HEK293 (cell line): ENCODE measurements around the gene HOXB9.

Source experiments
- BCL11A ChIP-seq: fragments of 450-650 bp; formaldehyde crosslinking; IDR thresholded peaks from 2 replicates; pipeline ENCODE4 v1.5.1; 2016; ENCODE audit warnings: low read depth, missing biosample characterization, missing genetic modification characterization
- KLF1 ChIP-seq: fragments of 450-650 bp; formaldehyde crosslinking; IDR thresholded peaks from 2 replicates; pipeline ENCODE4 v1.5.1; 2016; ENCODE audit warnings: missing biosample characterization, missing genetic modification characterization
- KLF16 ChIP-seq: fragments of 450-650 bp; formaldehyde crosslinking; IDR thresholded peaks from 2 replicates; pipeline ENCODE4 v1.5.1; 2017; ENCODE audit warnings: missing biosample characterization, missing genetic modification characterization
- MEIS1 ChIP-seq: sonication (generic); formaldehyde crosslinking; IDR thresholded peaks from 2 replicates; pipeline ENCODE4 v1.8.1; 2022; ENCODE audit warnings: missing genetic modification reagents, mild to moderate bottlenecking, borderline replicate concordance
- MYNN ChIP-seq: fragments of 450-650 bp; formaldehyde crosslinking; IDR thresholded peaks from 2 replicates; pipeline ENCODE4 v1.5.1; 2016; ENCODE audit warnings: missing biosample characterization, missing genetic modification characterization, borderline replicate concordance
- RBAK ChIP-seq: fragments of 450-650 bp; formaldehyde crosslinking; IDR thresholded peaks from 2 replicates; pipeline ENCODE4 v1.5.1; 2016; ENCODE audit warnings: missing biosample characterization, missing genetic modification characterization
- SCRT2 ChIP-seq: fragments of 450-650 bp; formaldehyde crosslinking; IDR thresholded peaks from 2 replicates; pipeline ENCODE4 v1.5.1; 2016; ENCODE audit warnings: missing biosample characterization, missing genetic modification characterization
- SETDB1 ChIP-seq: IDR thresholded peaks from one replicate; pipeline ENCODE4 v1.6.1; 2017; ENCODE audit warnings: mild to moderate bottlenecking, low read length, moderate library complexity, mixed read lengths; ENCODE audit not compliant: insufficient read length
- TCF7L2 ChIP-seq: IDR thresholded peaks from 2 replicates; pipeline ENCODE4 v1.6.1; 2011; ENCODE audit warnings: low read depth, mild to moderate bottlenecking, inconsistent platforms, low read length, moderate library complexity, borderline replicate concordance
- ZBTB1 ChIP-seq: fragments of 450-650 bp; formaldehyde crosslinking; IDR thresholded peaks from 2 replicates; pipeline ENCODE4 v1.5.1; 2016; ENCODE audit warnings: missing biosample characterization, missing genetic modification characterization
- ZBTB21 ChIP-seq: fragments of 450-650 bp; formaldehyde crosslinking; IDR thresholded peaks from 2 replicates; pipeline ENCODE4 v1.5.1; 2017; ENCODE audit warnings: missing biosample characterization, missing genetic modification characterization
- ZBTB7A ChIP-seq: fragments of 450-650 bp; formaldehyde crosslinking; IDR thresholded peaks from 2 replicates; pipeline ENCODE4 v1.5.1; 2016; ENCODE audit warnings: low read depth, missing biosample characterization, missing genetic modification characterization
- ZBTB8A ChIP-seq: fragments of 450-650 bp; formaldehyde crosslinking; IDR thresholded peaks from 2 replicates; pipeline ENCODE4 v1.5.1; 2016; ENCODE audit warnings: missing biosample characterization, missing genetic modification characterization
- ZEB2 ChIP-seq: fragments of 450-650 bp; formaldehyde crosslinking; IDR thresholded peaks from 2 replicates; pipeline ENCODE4 v1.5.1; 2016; ENCODE audit warnings: missing biosample characterization, missing genetic modification characterization
- ZNF157 ChIP-seq: fragments of 450-650 bp; formaldehyde crosslinking; IDR thresholded peaks from 2 replicates; pipeline ENCODE4 v1.5.1; 2016; ENCODE audit warnings: missing biosample characterization, missing genetic modification characterization
- ZNF174 ChIP-seq: fragments of 450-650 bp; formaldehyde crosslinking; IDR thresholded peaks from 2 replicates; pipeline ENCODE4 v1.5.0; 2017; ENCODE audit warnings: missing biosample characterization, mild to moderate bottlenecking, missing genetic modification characterization
- ZNF175 ChIP-seq: fragments of 450-650 bp; formaldehyde crosslinking; IDR thresholded peaks from 2 replicates; pipeline ENCODE4 v1.5.1; 2016; ENCODE audit warnings: missing biosample characterization, missing genetic modification characterization
- ZNF221 ChIP-seq: fragments of 450-650 bp; formaldehyde crosslinking; IDR thresholded peaks from 2 replicates; pipeline ENCODE4 v1.5.1; 2017; ENCODE audit warnings: missing biosample characterization, missing genetic modification characterization, borderline replicate concordance
- ZNF24 ChIP-seq: fragments of 450-650 bp; formaldehyde crosslinking; IDR thresholded peaks from 2 replicates; pipeline ENCODE4 v1.5.1; 2016; ENCODE audit warnings: missing biosample characterization, missing genetic modification characterization
- ZNF302 ChIP-seq: fragments of 450-650 bp; formaldehyde crosslinking; IDR thresholded peaks from 2 replicates; pipeline ENCODE4 v1.5.1; 2016; ENCODE audit warnings: missing biosample characterization, missing genetic modification characterization, low read depth
- ZNF341 ChIP-seq: fragments of 450-650 bp; formaldehyde crosslinking; IDR thresholded peaks from 2 replicates; pipeline ENCODE4; 2016; ENCODE audit warnings: low read depth, missing biosample characterization, missing genetic modification characterization
- ZNF391 ChIP-seq: fragments of 450-650 bp; formaldehyde crosslinking; IDR thresholded peaks from 2 replicates; pipeline ENCODE4 v1.5.1; 2016; ENCODE audit warnings: low read depth, missing biosample characterization, missing genetic modification characterization, borderline replicate concordance
- ZNF416 ChIP-seq: fragments of 450-650 bp; formaldehyde crosslinking; IDR thresholded peaks from 2 replicates; pipeline ENCODE4 v1.5.1; 2016; ENCODE audit warnings: missing biosample characterization, missing genetic modification characterization
- ZNF521 ChIP-seq: fragments of 450-650 bp; formaldehyde crosslinking; IDR thresholded peaks from 2 replicates; pipeline ENCODE4 v1.5.1; 2017; ENCODE audit warnings: missing biosample characterization, mild to moderate bottlenecking, missing genetic modification characterization
- ZNF544 ChIP-seq: fragments of 450-650 bp; formaldehyde crosslinking; IDR thresholded peaks from 2 replicates; pipeline ENCODE4 v1.5.0; 2017; ENCODE audit warnings: missing biosample characterization, missing genetic modification characterization
- ZNF571 ChIP-seq: fragments of 450-650 bp; formaldehyde crosslinking; IDR thresholded peaks from 2 replicates; pipeline ENCODE4 v1.5.0; 2017; ENCODE audit warnings: missing biosample characterization, missing genetic modification characterization
- ZNF621 ChIP-seq: fragments of 450-650 bp; formaldehyde crosslinking; IDR thresholded peaks from 2 replicates; pipeline ENCODE4 v1.5.1; 2017; ENCODE audit warnings: missing biosample characterization, missing genetic modification characterization
- ZNF623 ChIP-seq: fragments of 450-650 bp; formaldehyde crosslinking; IDR thresholded peaks from 2 replicates; pipeline ENCODE4 v1.5.1; 2016; ENCODE audit warnings: missing biosample characterization, missing genetic modification characterization
- ZNF792 ChIP-seq: fragments of 450-650 bp; formaldehyde crosslinking; IDR thresholded peaks from 2 replicates; pipeline ENCODE4 v1.5.1; 2016; ENCODE audit warnings: missing biosample characterization, missing genetic modification characterization
- TF ChIP-seq, protein P1 (sequence below): fragments of 450-650 bp; formaldehyde crosslinking; IDR thresholded peaks from 2 replicates; pipeline ENCODE4 v1.5.1; 2017; ENCODE audit warnings: missing biosample characterization, missing genetic modification characterization
- TF ChIP-seq, protein P2 (sequence below): fragments of 450-650 bp; formaldehyde crosslinking; IDR thresholded peaks from 2 replicates; pipeline ENCODE4 v1.5.1; 2016; ENCODE audit warnings: missing biosample characterization, missing genetic modification characterization
- TF ChIP-seq, protein P3 (sequence below): fragments of 450-650 bp; formaldehyde crosslinking; IDR thresholded peaks from 2 replicates; pipeline ENCODE4 v1.5.1; 2016; ENCODE audit warnings: missing biosample characterization, missing genetic modification characterization
- TF ChIP-seq, protein P4 (sequence below): fragments of 450-650 bp; IDR thresholded peaks from 2 replicates; pipeline ENCODE4 v1.5.1; 2018; ENCODE audit warnings: missing biosample characterization, mild to moderate bottlenecking, missing genetic modification characterization
- TF ChIP-seq, protein P5 (sequence below): fragments of 450-650 bp; formaldehyde crosslinking; IDR thresholded peaks from 2 replicates; pipeline ENCODE4 v1.5.1; 2016; ENCODE audit warnings: missing biosample characterization, missing genetic modification characterization

The HOXB9 gene

DNA sequence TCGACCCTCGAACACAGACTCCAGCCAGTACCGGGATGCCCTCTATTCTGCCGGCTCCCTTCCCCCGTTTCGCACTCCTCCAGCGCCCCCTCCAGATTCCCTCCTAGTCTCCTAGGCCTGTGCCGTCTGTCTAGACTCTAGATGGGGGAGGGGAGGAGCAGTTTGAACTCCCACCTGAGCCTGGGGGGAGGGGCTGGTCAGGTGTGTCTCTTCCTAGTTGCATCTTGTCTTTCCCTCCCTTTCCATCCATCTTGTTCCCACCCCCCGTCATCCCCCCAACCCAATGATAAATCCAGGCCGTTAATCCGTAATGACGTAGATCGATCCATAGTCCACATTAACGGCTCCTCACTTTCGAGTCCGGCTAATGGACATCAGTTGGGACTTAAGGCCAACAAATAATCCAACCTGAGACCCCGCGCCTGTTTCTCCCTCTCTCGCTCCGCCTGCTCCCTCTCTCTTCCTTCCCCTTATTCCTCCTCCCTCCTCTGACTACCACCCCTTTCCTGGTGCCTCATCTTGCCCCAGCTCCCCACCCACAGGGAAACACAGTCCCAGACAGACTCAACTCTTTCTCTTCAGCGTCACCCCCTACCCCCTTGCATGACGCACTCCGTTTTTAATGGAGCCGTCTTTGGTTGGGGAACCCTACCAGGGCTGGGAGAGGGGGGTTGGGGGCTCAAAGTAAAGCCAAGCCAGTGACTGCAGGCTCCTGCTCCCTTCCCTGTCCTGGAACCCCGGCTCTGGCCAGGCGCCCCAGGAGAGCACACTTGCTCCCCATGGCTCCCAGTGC, 29.2 kb downstream of the HOXB9 start (continued):
- no peak for TF ChIP-seq ZNF544 (tag by site-specific recombination)
- no peak for TF ChIP-seq ZNF792 (tag by site-specific recombination)
- TF ChIP-seq ZNF174 = no peak
- no peak for TF ChIP-seq ZNF157 (tag by site-specific recombination)
- TF ChIP-seq ZBTB7A (tag by site-specific recombination) = peak; percentile 69
- TF ChIP-seq, protein P1, sequence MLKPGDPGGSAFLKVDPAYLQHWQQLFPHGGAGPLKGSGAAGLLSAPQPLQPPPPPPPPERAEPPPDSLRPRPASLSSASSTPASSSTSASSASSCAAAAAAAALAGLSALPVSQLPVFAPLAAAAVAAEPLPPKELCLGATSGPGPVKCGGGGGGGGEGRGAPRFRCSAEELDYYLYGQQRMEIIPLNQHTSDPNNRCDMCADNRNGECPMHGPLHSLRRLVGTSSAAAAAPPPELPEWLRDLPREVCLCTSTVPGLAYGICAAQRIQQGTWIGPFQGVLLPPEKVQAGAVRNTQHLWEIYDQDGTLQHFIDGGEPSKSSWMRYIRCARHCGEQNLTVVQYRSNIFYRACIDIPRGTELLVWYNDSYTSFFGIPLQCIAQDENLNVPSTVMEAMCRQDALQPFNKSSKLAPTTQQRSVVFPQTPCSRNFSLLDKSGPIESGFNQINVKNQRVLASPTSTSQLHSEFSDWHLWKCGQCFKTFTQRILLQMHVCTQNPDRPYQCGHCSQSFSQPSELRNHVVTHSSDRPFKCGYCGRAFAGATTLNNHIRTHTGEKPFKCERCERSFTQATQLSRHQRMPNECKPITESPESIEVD (tag by site-specific recombination) = no peak
- no peak for TF ChIP-seq ZNF521
- TF ChIP-seq TCF7L2 = no peak
- TF ChIP-seq, protein P2, sequence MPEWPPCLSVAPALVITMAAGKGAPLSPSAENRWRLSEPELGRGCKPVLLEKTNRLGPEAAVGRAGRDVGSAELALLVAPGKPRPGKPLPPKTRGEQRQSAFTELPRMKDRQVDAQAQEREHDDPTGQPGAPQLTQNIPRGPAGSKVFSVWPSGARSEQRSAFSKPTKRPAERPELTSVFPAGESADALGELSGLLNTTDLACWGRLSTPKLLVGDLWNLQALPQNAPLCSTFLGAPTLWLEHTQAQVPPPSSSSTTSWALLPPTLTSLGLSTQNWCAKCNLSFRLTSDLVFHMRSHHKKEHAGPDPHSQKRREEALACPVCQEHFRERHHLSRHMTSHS (tag by site-specific recombination) = no peak
- no peak for TF ChIP-seq SETDB1
- TF ChIP-seq, protein P3, sequence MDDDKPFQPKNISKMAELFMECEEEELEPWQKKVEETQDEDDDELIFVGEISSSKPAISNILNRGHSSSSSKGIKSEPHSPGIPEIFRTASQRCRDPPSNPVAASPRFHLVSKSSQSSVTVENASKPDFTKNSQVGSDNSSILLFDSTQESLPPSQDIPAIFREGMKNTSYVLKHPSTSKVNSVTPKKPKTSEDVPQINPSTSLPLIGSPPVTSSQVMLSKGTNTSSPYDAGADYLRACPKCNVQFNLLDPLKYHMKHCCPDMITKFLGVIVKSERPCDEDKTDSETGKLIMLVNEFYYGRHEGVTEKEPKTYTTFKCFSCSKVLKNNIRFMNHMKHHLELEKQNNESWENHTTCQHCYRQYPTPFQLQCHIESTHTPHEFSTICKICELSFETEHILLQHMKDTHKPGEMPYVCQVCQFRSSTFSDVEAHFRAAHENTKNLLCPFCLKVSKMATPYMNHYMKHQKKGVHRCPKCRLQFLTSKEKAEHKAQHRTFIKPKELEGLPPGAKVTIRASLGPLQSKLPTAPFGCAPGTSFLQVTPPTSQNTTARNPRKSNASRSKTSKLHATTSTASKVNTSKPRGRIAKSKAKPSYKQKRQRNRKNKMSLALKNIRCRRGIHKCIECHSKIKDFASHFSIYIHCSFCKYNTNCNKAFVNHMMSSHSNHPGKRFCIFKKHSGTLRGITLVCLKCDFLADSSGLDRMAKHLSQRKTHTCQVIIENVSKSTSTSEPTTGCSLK = no peak
- TF ChIP-seq ZNF175 (tag by site-specific recombination) = no peak
- no peak for TF ChIP-seq ZNF24 (tag by site-specific recombination)
- peak; percentile 57; the same call in 1 of the 2 replicates for TF ChIP-seq ZBTB1 (tag by site-specific recombination)
- peak; percentile 82 for TF ChIP-seq ZNF341 (tag by site-specific recombination)
- TF ChIP-seq ZBTB21 = peak; percentile 91
- TF ChIP-seq RBAK (tag by site-specific recombination) = no peak
- TF ChIP-seq ZNF621 (tag by site-specific recombination) = no peak
- no peak for TF ChIP-seq KLF1 (tag by site-specific recombination)
- TF ChIP-seq, protein P4, sequence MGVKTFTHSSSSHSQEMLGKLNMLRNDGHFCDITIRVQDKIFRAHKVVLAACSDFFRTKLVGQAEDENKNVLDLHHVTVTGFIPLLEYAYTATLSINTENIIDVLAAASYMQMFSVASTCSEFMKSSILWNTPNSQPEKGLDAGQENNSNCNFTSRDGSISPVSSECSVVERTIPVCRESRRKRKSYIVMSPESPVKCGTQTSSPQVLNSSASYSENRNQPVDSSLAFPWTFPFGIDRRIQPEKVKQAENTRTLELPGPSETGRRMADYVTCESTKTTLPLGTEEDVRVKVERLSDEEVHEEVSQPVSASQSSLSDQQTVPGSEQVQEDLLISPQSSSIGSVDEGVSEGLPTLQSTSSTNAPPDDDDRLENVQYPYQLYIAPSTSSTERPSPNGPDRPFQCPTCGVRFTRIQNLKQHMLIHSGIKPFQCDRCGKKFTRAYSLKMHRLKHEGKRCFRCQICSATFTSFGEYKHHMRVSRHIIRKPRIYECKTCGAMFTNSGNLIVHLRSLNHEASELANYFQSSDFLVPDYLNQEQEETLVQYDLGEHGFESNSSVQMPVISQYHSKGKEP (tag by site-specific recombination) = no peak
- TF ChIP-seq SCRT2 = peak; percentile 20
- no peak for TF ChIP-seq ZNF391 (tag by site-specific recombination)
- TF ChIP-seq ZNF571 (tag by site-specific recombination) = no peak
- no peak for TF ChIP-seq ZNF302 (tag by site-specific recombination)
- no peak for TF ChIP-seq MEIS1 (CRISPR knock-in tag)
- TF ChIP-seq, protein P5, sequence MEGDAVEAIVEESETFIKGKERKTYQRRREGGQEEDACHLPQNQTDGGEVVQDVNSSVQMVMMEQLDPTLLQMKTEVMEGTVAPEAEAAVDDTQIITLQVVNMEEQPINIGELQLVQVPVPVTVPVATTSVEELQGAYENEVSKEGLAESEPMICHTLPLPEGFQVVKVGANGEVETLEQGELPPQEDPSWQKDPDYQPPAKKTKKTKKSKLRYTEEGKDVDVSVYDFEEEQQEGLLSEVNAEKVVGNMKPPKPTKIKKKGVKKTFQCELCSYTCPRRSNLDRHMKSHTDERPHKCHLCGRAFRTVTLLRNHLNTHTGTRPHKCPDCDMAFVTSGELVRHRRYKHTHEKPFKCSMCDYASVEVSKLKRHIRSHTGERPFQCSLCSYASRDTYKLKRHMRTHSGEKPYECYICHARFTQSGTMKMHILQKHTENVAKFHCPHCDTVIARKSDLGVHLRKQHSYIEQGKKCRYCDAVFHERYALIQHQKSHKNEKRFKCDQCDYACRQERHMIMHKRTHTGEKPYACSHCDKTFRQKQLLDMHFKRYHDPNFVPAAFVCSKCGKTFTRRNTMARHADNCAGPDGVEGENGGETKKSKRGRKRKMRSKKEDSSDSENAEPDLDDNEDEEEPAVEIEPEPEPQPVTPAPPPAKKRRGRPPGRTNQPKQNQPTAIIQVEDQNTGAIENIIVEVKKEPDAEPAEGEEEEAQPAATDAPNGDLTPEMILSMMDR = peak; percentile 79
- TF ChIP-seq ZNF623 (tag by site-specific recombination) = no peak
- no peak for TF ChIP-seq ZNF221 (tag by site-specific recombination)
- TF ChIP-seq ZBTB8A (tag by site-specific recombination) = no peak; the same call in none of the 2 replicates
- TF ChIP-seq ZNF416 (tag by site-specific recombination) = no peak
- no peak for TF ChIP-seq KLF16
- TF ChIP-seq BCL11A = 0 out of 2 replicates have a peak, but pooled peaks have one; percentile 43
- 0 out of 2 replicates have a peak, but pooled peaks have one; percentile 10 for TF ChIP-seq MYNN (tag by site-specific recombination)
- peak; percentile 94 for TF ChIP-seq ZEB2 (tag by site-specific recombination)
